Measurements from ENCODE around the gene CHKA.

Gene CHKA

GRCh38 chr11:68002938-68003845 lies 118.0 kb downstream of the CHKA start:
- peak; percentile 83 for DNase-seq (ENCODE audit: low spot score)

More at GRCh38 chr11:68002938-68003845, 118.0 kb downstream of the CHKA start:
- TF ChIP-seq CTCF (IDR thresholded peaks at IDR 0.05; ENCODE audit: extremely low read depth, missing control alignments), result no peak
